HG03571 (cell line): Measurements from ENCODE around the gene SLC6A18.

Experiments
- ATAC-seq: cut with Tn5 transposase; IDR thresholded peaks from one replicate; pipeline ENCODE4 v1.9.1; 2021; ENCODE audit not compliant: unreplicated experiment

SLC6A18 gene

GRCh38 chr5:1202026-1202797 is 23.0 kb upstream of the SLC6A18 start:
- no peak for ATAC-seq

GRCh38 chr5:1202798-1203185 is 22.4 kb upstream of the SLC6A18 start:
- ATAC-seq, result no peak

DNA sequence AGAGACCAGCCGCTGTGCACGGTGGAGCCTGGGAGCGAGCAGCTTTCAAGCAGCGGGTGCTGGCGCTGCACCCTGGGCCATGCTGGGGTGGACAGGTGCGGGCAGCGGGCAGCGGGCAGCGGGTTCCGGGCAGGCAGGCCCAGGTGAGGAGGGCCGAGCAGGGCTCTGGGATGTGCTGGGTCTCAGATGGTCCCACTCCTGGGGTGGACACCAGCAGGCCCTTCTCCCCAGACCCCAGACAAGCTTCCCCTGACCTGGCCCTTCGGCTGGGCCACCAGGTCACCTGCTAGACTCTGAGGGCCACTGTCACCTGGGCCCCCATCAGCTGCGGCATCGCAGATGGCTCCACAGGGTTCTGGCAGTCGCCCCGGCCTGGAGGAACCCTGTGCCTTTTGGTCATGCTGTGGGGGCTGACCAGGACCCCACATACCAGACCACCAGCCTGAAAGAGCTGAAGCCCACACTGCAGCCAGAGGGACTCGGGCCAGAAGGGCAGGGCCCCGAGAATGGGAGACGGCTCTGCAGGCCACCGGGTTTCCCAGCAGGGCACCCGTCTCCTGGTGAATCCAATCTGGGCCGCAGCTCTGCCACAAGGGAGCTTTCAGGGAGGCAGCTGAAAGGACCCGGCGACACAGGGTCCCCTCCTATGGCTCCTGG is 21.7 kb upstream of the SLC6A18 start:
- no peak for ATAC-seq

DNA sequence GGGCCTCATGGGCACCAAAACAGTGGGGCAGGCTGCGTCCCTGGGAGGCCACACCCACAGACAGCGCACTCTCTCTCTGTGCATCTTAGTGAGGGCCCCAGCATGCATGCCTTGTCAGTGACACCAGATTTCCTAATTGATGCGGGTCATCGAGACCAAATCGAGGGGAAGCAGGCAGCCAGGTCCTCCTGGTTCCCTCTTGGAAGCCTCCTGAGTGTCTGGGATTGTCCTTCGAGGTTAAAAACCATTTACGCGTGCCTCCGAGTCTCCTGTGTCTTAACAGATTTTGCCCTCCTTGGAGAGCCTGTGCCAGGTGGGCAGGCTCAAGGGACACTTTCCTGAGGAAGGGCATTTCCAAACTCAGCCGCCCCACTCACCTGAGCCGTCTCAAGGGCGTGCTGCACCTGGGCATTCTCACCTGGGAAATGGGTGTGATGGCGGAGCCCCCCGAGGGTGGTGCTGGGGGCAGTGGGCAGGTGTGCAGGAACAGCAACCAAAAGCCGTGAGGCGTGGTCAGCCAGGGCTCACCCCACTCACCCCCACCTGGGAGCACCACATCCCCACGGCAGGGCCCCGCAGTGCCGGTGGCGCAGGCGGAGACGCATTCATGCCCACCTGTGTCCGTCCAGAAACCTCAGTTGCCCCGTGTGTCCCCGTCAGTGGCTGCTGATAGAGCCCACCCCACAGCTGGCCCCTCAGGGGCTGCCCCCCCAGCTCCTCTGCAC is 21.1 kb upstream of the SLC6A18 start:
- ATAC-seq, result no peak

DNA sequence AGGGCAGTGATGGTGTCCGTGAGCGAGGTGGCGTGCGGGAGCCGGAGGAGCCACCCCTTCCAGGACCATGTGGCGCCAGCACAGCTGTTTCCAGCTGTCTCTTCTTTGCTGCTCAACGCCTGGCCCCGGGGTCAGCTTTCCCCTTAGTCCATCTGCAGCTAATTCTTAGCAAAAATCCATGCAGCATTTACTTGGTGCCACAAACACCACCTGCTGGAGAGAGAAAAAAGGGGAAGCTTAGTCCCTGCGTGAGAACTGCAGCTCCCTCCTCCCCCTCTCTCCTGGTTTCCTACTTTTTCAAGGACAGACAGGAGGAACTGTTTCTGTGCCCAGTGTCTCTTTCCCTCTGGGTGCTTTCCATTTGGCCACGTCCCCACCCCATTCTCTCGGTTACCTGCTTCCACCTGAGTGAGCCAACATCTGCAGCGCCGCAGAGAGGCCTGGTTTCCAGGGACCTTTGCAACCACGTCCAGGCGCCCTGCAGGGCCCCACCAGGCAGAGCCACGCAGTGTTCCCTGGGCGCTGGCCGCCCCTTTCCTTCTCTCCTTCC is 20.4 kb upstream of the SLC6A18 start:
- no peak for ATAC-seq

- no peak for ATAC-seq
Observed at GRCh38 chr5:1205255-1206180, 19.7 kb upstream of the SLC6A18 start.

DNA sequence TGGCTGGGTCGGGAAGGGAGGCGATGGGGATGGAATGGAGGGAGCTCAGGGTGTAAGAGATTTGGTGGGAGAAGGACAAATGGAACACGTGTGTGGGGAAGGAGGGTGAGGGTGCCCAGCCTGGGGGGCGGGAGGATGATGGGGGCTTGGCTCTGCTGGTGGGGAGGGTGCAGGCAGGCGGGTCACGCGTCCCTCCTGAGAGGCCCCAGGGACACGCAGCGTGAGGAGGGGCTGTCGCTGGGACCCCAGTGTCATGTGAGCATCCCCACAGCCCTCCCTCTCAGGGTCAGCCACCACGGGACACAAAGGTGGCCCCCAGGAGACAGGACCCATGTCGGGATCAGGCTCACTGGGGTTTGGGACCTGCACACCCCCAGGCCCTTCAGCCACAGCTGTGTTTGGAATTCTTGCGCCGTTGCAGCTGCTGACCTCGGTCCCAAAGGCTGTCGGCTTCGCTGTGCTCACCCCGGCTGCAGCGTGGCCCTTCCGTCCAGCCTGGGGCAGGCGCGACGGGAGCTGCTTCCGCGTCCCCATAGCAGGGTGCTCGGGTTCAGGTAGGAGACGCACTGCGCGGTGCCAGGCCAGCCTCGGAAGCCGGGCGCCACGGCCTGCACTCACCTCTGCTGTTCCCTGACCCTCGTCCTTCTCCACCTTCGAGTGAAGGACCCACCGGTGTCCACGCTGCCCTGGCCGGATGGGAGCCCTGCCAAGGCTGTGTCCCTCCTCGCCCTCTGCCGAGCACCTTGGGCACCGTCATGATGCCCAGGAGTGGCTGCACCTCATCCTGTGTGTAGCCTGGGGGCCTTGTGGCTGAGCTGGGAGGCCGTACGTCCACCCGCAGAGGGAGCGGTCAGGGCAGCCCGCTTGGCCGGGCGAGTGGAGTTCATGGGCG is 18.4 kb upstream of the SLC6A18 start:
- no peak for ATAC-seq

GRCh38 chr5:1207555-1207954 is 17.6 kb upstream of the SLC6A18 start:
- no peak for ATAC-seq

DNA sequence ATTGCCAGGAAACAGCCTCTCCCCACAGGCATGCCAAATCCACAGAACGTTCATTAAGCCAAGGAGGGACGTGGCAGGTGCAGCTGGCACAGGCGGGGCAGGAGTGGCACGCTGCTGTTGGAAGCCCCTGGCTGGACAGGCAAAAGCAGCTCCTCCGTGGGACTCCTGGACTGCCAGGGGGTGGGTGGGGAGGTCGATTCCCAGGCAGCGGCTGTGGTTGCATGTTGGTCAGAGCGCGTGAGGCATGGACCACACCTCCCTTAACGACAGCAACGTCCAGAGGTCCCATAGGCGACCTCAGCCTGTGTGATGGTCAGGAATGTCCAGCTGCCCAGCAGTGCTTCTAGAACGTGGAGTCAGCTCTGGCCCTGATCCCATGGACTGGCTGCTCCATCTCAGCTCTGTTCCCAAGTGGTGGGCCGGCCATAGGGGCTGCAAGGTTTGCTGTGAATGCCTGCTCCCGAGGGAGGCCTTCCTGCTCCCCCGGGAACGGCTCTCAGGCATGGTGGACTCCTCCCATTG is 16.9 kb upstream of the SLC6A18 start:
- ATAC-seq, result no peak

DNA sequence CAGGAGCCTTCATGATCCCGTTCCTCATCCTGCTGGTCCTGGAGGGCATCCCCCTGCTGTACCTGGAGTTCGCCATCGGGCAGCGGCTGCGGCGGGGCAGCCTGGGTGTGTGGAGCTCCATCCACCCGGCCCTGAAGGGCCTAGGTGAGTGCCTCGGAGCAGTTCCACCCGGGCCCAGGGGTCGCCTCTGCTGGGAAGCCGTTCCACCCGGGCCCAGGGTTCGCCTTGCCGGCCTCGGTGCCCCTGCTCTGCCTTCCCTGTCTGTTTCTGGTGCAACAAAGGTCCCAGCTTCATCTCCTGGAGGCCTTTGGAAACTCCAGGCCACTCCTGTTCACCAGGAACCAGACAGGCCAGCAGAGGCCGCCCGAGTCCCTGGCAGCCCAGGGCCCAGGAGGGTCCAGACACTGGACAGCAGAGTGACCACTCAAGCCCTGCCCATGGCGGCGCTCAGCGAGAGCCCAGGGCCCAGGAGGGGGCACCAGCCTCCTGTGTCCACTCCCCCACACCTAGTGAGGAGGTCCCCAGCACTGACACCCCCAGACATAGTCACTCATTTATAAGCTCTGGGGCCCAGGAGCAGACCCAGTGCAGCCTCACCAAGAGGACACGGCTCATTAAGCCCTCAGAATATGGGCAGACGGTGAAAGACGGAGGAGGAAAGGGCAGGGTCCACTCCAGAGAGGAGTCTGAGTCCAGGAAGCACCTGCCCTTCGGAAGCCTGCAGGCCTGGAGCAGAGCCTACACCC is 16.3 kb upstream of the SLC6A18 start:
- ATAC-seq, result no peak

GRCh38 chr5:1209489-1209852 is 15.7 kb upstream of the SLC6A18 start:
- ATAC-seq, result no peak

DNA sequence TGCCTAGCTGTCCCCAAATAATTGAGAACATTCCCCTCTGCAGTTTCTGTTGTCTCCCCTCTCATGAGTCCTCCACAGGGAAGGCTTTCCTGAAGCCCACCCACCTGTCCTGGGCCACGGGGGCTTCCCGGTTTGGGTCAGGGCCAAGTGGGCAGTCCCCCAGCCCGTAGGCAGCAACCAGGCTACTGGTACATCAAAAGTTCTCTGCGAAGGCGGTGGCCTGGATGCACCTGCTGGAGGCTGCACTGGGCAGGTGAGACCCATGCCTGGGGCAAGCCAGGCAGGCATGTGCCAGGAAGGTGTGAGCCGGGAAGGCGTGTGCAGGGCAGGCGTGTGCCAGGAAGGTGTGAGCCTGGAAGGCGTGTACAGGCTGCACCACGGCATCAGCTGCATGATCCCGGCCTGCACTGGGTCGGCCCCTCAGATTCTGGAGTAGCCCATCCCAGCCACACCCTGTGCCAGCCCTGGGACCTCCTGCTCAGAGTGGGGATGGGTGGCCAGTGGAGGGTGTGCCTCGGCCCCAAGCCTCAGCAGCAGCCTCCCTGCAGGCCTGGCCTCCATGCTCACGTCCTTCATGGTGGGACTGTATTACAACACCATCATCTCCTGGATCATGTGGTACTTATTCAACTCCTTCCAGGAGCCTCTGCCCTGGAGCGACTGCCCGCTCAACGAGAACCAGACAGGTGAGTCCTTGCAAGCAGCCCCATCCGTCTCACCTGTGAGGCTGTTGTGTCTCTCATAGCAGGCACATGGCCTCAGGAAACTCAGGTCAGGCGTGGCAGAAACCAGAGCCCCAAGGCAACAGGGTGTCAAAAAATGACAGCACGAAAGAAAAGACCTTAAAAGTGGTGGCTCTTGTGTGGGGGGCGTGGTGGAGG is 15.0 kb upstream of the SLC6A18 start:
- no peak for ATAC-seq

GRCh38 chr5:1210832-1211251 is 14.3 kb upstream of the SLC6A18 start:
- no peak for ATAC-seq

DNA sequence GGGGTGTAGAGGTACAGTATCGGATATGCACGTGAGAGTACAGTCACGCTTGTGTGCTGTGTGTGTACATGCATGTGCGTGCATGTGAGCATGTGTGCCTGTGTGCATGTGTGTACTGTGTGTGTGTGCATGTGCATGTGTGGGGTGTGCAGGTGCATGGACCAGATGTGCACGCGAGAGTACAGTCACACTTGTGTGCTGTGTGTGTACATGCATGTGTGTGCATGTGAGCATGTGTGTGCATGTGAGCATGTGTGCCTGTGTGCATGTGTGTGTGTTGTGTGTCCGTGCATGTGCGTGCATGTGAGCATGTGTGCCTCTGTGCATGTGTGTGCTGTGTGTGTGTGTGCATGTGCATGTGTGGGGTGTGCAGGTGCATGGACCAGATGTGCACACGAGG is 13.5 kb upstream of the SLC6A18 start:
- no peak for ATAC-seq

DNA sequence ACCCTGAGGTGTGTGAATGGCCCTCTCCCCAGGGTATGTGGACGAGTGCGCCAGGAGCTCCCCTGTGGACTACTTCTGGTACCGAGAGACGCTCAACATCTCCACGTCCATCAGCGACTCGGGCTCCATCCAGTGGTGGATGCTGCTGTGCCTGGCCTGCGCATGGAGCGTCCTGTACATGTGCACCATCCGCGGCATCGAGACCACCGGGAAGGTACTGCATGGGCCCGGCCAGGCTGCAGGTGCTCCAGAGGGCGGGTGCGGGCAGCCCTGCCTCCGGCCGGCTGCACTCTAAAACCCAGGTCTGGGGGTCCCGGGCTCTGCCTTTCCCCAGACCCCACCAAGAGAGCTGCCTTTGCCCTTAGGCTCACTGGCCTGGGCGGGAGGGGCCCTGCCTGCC is 12.9 kb upstream of the SLC6A18 start:
- no peak for ATAC-seq

DNA sequence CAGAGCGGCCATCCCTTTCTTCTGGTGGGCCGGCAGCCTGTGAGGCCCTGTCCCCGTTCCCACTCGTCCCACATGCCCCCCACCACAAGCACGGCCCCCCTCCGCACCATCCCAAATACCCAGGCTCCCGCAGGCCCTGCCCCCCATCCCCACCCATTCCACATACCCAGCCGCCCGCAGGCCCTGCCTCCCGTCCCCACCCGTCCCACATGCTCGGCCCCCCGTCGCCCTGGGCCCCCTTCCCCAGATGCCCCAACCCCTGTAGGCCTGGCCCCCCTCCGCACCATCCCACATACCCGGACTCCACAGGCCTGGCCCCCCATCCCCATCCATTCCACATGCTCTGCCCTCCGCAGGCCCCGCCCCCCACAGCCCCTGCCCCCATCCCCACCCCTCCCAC is 12.3 kb upstream of the SLC6A18 start:
- ATAC-seq, result no peak

- no peak for ATAC-seq
Observed at GRCh38 chr5:1213508-1214162, 11.5 kb upstream of the SLC6A18 start.
